Neutrophil (primary cell): ENCODE results near the gene CCDC91.

Experiments used
- H3K27ac ChIP-seq: fragments of 200-600 bp; sonication (generic); 2 replicates; pipeline ENCODE4 v1.5.1; 2016; ENCODE audit warnings: mild to moderate bottlenecking, moderate library complexity
- H3K27me3 ChIP-seq: fragments of 200-600 bp; sonication (generic); 2 replicates; pipeline ENCODE4 v1.6.0; 2016; ENCODE audit warnings: mild to moderate bottlenecking
- H3K36me3 ChIP-seq: fragments of 200-600 bp; sonication (generic); 2 replicates; pipeline ENCODE4 v1.5.1; 2017
- H3K4me1 ChIP-seq, 2 experiments: fragments of 200-600 bp in 1 of 2; sonication (generic) in 1 of 2; 1 replicate in 1 of 2; 2 replicates in 1 of 2; pipeline versions ENCODE4 v1.5.1 to v1.6.1; 2013 to 2016; ENCODE audit warnings: low read depth in 1 of 2, low read length in 1 of 2, mild to moderate bottlenecking in 1 of 2, moderate library complexity in 1 of 2; ENCODE audit not compliant: control insufficient read depth in 1 of 2, insufficient read depth in 1 of 2
- H3K4me3 ChIP-seq, 2 experiments: fragments of 200-600 bp in 1 of 2; sonication (generic) in 1 of 2; 1 replicate in 1 of 2; 2 replicates in 1 of 2; pipeline ENCODE4 v1.5.1; 2013 to 2016; ENCODE audit warnings: low read depth in 1 of 2, low read length in 1 of 2, mild to moderate bottlenecking in 1 of 2, moderate library complexity in 1 of 2
- H3K9me3 ChIP-seq: fragments of 200-600 bp; sonication (generic); 2 replicates; pipeline ENCODE4 v1.5.1; 2016
- TF ChIP-seq, protein P1 (sequence below): fragments of 200-600 bp; sonication (generic); IDR thresholded peaks from 2 replicates; pipeline ENCODE4 v1.5.1; 2016; ENCODE audit warnings: antibody characterized with exemption

CCDC91 gene

DNA sequence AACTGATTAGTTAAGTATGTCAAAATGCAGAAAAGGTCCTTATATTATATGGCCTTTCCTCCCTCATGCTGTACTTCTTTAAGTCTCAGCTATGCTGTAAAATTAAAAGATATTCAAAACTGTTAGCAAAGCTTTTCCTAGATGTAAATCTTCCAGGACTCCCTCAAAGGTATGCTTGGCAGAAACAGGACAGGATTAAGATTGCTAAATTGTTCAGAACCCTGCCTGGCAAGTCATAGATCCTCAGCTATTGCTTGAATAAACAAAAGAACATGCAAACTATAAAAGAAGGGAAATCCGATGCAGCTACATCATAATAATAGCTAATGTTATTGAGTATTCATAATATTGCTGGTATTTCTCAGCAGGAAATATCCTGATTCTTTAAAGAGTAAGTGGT, 322.6 kb downstream of the CCDC91 start:
- Histone ChIP-seq H3K4me3 (no peak overlapping the region), H3K4me1 (no peaks in the 10 kb centered on the region), H3K27ac (no peak overlapping the region), H3K9me3 (no peaks in the 10 kb centered on the region), H3K36me3 (no peaks in the 10 kb centered on the region), H3K27me3 (no peaks in the 10 kb centered on the region)
- TF ChIP-seq, protein P1, sequence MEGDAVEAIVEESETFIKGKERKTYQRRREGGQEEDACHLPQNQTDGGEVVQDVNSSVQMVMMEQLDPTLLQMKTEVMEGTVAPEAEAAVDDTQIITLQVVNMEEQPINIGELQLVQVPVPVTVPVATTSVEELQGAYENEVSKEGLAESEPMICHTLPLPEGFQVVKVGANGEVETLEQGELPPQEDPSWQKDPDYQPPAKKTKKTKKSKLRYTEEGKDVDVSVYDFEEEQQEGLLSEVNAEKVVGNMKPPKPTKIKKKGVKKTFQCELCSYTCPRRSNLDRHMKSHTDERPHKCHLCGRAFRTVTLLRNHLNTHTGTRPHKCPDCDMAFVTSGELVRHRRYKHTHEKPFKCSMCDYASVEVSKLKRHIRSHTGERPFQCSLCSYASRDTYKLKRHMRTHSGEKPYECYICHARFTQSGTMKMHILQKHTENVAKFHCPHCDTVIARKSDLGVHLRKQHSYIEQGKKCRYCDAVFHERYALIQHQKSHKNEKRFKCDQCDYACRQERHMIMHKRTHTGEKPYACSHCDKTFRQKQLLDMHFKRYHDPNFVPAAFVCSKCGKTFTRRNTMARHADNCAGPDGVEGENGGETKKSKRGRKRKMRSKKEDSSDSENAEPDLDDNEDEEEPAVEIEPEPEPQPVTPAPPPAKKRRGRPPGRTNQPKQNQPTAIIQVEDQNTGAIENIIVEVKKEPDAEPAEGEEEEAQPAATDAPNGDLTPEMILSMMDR: no peak

DNA sequence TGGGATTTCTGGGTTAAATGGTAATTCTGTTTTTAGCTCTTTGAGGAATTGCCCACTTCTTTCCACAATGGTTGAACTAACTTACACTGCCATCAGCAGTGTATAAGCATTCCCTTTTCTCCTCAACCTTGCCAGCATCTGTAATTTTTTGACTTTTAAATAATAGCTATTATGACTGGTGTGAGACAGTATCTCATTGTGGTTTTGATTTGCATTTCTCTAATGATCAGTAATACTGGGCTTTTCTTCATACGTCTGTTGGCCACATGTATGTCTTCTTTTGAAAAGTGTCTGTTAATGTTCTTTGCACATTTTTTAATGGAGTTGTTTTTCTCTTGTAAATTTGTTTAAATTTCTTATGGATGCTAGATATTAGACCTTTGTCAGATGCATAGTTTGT, 323.7 kb downstream of the CCDC91 start:
- Histone ChIP-seq H3K4me1 (no peaks in the 10 kb centered on the region), H3K36me3 (no peaks in the 10 kb centered on the region), H3K27me3 (no peaks in the 10 kb centered on the region), H3K27ac (no peak overlapping the region), H3K4me3 (no peak overlapping the region), H3K9me3 (no peaks in the 10 kb centered on the region)
- TF ChIP-seq, protein P1: no peak

DNA sequence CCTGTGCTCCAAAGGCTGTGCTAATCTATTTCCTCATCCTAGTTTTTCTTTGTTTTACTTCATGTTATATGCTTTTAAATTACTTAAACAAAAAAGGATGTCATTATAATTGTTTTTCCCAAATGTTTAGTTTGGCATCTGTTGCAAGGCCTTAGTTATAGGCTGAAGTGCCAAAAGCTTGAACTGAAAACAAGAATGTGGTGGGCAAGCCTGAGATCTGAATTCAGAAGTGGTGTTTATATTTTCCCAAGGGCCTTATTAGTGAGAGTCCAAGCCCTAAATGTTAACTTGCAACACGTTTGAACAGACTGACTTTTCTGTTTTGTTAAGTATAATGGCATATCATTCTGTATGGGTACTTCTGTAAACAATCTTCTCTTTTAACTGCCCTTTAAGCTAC, 326.8 kb downstream of the CCDC91 start:
- no peaks in the 10 kb centered on the region for H3K36me3 ChIP-seq
- no peaks in the 10 kb centered on the region for H3K9me3 ChIP-seq
- no peaks in the 10 kb centered on the region for H3K27me3 ChIP-seq
- TF ChIP-seq, protein P1: no peak
- H3K4me1 ChIP-seq: no peaks in the 10 kb centered on the region
- H3K4me3 ChIP-seq: no peak overlapping the region
- no peak overlapping the region for H3K27ac ChIP-seq

DNA sequence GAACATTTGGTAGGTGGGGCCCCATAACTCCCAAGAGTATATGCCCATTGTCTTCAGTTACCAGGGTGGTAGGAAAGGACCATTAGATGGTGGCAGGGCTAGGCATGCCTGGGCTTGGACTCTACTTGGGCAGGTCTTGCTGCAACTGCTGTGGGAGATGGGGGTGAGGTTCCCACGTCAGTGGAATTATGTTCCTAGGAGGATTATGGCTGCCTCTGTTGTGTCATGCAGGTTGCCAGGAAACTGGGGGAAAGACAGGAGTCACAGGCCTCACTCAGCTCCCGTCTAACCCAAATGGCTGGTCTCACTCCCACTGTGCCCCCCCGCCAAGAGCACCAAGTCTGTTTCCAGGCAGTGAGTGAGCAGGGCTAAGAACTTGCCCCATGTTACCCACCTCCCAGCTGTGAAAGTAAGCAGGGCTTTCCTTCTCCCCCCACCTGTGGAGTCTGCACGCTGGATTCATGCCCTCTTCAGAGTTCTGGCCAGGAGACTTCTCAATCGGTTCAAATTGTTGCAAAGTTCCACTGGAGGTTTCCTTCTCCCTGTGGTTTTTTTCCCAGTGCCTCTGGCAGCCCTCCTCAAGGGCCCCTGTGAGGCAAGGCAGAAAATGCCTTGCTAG, 337.5 kb downstream of the CCDC91 start:
- Histone ChIP-seq H3K27ac (no peak overlapping the region), H3K4me3 (no peak overlapping the region), H3K27me3 (no peaks in the 10 kb centered on the region), H3K4me1 (no peaks in the 10 kb centered on the region), H3K36me3 (no peaks in the 10 kb centered on the region), H3K9me3 (no peaks in the 10 kb centered on the region)
- TF ChIP-seq, protein P1: no peak

DNA sequence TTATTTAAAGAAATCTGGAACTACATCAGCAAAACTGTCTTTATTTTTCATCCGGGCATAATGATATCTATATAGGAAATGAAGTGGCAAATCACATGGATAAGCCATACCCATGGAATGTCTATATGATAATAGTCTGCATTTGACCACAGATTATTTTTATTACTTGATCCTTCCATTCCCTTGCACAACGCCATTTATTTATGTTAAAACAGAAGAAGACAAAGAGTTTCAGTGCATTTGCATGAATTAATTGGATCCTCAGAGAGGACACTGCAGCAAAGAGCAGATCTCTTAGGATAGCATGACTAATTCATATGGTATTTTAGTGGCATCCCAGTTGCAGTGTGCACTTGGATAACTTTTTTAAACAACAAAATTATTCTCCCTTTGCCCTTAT, 345.0 kb downstream of the CCDC91 start:
- TF ChIP-seq, protein P1: no peak
- Histone ChIP-seq H3K27ac (no peak overlapping the region), H3K4me1 (peaks cover 0 to 6% of the 10 kb centered on the region in 2 experiments), H3K4me3 (no peak overlapping the region), H3K9me3 (no peaks in the 10 kb centered on the region), H3K27me3 (no peaks in the 10 kb centered on the region), H3K36me3 (no peaks in the 10 kb centered on the region)
